Parathyroid adenoma (tissue), 2 donors: ENCODE measurements around the gene CCBE1.

Experiments
- H2AFZ ChIP-seq: fragments of 300-600 bp; sonication (generic); one replicate; pipeline ENCODE4 v1.7.0; 2017; ENCODE audit warnings: antibody characterized with exemption, mild to moderate bottlenecking
- H3K27ac ChIP-seq: fragments of 300-600 bp; sonication (generic); one replicate; pipeline ENCODE4 v1.7.0; 2017
- H3K27me3 ChIP-seq: fragments of 300-600 bp; sonication (generic); one replicate; pipeline ENCODE4 v1.7.0; 2017; ENCODE audit warnings: low read length; ENCODE audit not compliant: control insufficient read depth, insufficient read depth
- H3K36me3 ChIP-seq: fragments of 300-600 bp; sonication (generic); one replicate; pipeline ENCODE4 v1.7.0; 2017; ENCODE audit warnings: low read length; ENCODE audit not compliant: control insufficient read depth, insufficient read depth
- H3K4me1 ChIP-seq: fragments of 300-600 bp; sonication (generic); one replicate; pipeline ENCODE4 v1.7.0; 2017; ENCODE audit warnings: control low read depth
- H3K4me2 ChIP-seq: fragments of 300-600 bp; sonication (generic); one replicate; pipeline ENCODE4 v1.7.0; 2017; ENCODE audit warnings: low read length
- H3K4me3 ChIP-seq: fragments of 300-600 bp; sonication (generic); one replicate; pipeline ENCODE4 v1.7.0; 2017; ENCODE audit warnings: low read depth, low read length
- H3K79me2 ChIP-seq: fragments of 300-600 bp; sonication (generic); one replicate; pipeline ENCODE4 v1.7.0; 2017; ENCODE audit warnings: control low read depth
- H3K9ac ChIP-seq: fragments of 300-600 bp; sonication (generic); one replicate; pipeline ENCODE4 v1.7.0; 2017; ENCODE audit warnings: mild to moderate bottlenecking
- H3K9me3 ChIP-seq: fragments of 300-600 bp; sonication (generic); one replicate; pipeline ENCODE4 v1.7.0; 2017; ENCODE audit warnings: low read length; ENCODE audit not compliant: control insufficient read depth
- TF ChIP-seq, protein P1 (sequence below): fragments of 300-600 bp; sonication (generic); IDR thresholded peaks from one replicate; pipeline ENCODE4 v1.7.0; 2017; ENCODE audit warnings: antibody characterized with exemption, mild to moderate bottlenecking
- donor health status: primary hyperparathyroidism.

Gene CCBE1

DNA sequence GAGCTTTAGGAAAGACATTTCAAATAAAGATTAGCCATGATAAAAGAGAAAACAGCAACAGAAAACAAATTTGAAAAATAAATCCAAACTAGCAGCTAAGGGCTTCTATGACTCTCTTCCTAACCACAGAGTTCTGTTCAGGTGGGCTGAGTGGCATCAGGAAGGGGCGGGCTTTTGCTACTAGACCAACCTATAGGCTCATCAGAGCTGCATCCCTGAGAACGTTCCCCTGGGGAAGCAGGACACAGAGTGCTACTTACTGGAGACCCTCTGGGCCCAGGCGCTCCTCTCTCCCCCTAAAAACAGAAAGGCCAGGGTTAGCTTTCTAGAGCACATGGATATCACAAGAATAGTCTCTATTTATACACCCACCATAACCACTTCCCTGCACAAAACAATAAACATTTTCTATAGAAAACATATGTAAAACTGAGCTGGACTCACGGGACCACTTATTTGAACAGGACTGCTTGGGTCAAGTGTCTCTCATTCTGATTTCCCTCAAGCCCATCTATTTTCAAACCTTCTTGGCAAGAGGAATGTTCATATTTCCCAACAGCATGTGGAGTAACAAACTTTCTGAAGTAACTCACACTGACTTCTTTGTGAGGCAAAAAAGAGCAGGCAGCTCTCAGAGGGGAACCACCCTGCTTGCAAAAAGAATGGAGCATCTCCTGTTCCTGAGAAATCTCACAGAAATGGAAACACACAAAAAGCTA lies 259.2 kb downstream of the CCBE1 start:
- TF ChIP-seq, protein P1, sequence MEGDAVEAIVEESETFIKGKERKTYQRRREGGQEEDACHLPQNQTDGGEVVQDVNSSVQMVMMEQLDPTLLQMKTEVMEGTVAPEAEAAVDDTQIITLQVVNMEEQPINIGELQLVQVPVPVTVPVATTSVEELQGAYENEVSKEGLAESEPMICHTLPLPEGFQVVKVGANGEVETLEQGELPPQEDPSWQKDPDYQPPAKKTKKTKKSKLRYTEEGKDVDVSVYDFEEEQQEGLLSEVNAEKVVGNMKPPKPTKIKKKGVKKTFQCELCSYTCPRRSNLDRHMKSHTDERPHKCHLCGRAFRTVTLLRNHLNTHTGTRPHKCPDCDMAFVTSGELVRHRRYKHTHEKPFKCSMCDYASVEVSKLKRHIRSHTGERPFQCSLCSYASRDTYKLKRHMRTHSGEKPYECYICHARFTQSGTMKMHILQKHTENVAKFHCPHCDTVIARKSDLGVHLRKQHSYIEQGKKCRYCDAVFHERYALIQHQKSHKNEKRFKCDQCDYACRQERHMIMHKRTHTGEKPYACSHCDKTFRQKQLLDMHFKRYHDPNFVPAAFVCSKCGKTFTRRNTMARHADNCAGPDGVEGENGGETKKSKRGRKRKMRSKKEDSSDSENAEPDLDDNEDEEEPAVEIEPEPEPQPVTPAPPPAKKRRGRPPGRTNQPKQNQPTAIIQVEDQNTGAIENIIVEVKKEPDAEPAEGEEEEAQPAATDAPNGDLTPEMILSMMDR: no peak
- Histone ChIP-seq H3K27ac (no peak overlapping the region), H2AFZ (no peak overlapping the region), H3K79me2 (no peaks in the 10 kb centered on the region), H3K4me1 (no peaks in the 10 kb centered on the region), H3K9me3 (no peaks in the 10 kb centered on the region), H3K27me3 (no peaks in the 10 kb centered on the region), H3K9ac (no peak overlapping the region), H3K4me3 (no peak overlapping the region), H3K36me3 (no peaks in the 10 kb centered on the region), H3K4me2 (no peak overlapping the region)

DNA sequence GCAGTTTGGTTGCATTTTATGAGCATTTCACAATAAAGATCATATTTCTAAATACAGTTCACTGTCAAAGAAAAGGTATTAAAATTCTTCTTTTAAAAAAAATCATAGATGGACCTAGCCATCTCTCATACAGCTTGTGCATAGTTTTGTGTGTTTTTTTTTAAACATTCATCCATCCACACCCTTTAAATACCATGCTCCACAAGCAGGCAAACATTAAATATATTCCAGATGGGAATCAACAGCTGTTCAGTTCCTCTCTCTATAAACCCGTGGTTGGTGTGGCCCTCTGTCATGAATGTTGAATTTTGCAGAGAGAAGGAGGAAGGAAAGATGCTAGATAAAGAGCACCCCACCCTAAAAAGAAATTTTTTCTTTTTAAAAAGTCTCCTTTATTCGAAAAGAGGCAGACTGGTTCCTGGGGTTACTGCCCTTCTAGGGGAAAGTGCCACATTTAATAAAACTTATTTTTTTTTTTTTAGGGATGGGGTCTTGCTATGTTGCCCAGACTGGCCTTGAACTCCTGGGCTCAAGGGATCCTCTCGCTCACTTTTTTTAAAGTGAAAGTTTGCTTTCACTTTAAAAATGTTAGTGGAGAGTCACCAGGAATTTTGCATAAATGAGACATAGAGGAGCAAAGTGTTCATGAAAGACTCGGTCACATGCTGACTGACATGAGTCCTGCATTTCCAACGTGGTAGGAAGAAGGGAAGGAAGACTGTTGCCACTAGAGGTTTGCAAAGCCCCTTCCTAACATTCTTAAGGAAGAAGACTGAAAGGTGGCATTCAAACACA lies 264.2 kb downstream of the CCBE1 start:
- Histone ChIP-seq H3K4me2 (no peak overlapping the region), H2AFZ (no peak overlapping the region), H3K9ac (no peak overlapping the region), H3K79me2 (no peaks in the 10 kb centered on the region), H3K4me3 (no peak overlapping the region), H3K27ac (no peak overlapping the region), H3K9me3 (no peaks in the 10 kb centered on the region), H3K27me3 (no peaks in the 10 kb centered on the region), H3K4me1 (no peaks in the 10 kb centered on the region), H3K36me3 (no peaks in the 10 kb centered on the region)
- TF ChIP-seq, protein P1: no peak

DNA sequence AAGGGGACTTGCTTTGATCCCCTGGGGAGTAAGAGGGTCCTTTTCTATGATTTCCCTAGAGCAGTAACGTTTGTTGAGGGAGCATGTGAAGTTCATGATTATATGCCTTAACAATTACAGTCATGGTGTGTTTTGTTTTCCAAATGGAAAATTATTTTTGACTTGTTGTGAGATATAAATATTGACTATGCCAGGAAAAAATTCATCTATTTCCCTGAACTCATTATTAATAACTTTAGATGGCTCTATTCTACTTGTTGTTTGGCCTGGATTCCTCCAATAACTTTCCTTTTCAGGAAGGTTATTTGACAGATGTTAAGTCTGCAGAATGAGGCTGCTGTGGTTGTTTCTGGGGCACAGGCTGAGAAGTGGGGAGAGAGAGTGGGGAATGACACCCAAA lies 266.1 kb downstream of the CCBE1 start:
- Histone ChIP-seq H3K79me2 (no peaks in the 10 kb centered on the region), H3K27me3 (no peaks in the 10 kb centered on the region), H2AFZ (no peak overlapping the region), H3K4me3 (no peak overlapping the region), H3K9ac (no peak overlapping the region), H3K4me2 (no peak overlapping the region), H3K4me1 (no peaks in the 10 kb centered on the region), H3K36me3 (no peaks in the 10 kb centered on the region), H3K27ac (no peak overlapping the region), H3K9me3 (no peaks in the 10 kb centered on the region)
- TF ChIP-seq, protein P1: no peak

DNA sequence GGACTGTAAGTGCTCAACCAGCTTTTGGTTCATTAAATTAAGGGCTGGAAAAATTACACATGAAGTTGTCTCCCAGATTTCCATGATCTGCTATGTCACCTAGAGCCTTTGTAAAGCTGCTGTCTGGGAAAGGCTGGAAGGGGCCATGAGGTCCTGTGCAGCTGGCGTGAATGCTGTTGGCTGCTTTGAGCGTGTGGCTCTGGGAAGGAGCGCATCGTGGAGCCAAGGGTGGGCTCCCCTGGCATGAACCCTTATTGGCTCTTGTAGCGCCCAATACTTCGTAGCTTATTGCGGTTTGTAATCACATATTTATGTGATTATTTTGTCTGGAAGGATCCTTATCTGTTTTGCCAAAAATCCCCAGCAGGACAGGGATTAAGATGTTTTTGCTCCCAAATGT lies 267.6 kb downstream of the CCBE1 start:
- no peak overlapping the region for H3K4me3 ChIP-seq
- no peaks in the 10 kb centered on the region for H3K27me3 ChIP-seq
- H3K36me3 ChIP-seq: no peaks in the 10 kb centered on the region
- no peak overlapping the region for H3K9ac ChIP-seq
- H2AFZ ChIP-seq: no peak overlapping the region
- no peaks in the 10 kb centered on the region for H3K4me1 ChIP-seq
- H3K4me2 ChIP-seq: no peak overlapping the region
- H3K79me2 ChIP-seq: no peaks in the 10 kb centered on the region
- TF ChIP-seq, protein P1: no peak
- H3K9me3 ChIP-seq: no peaks in the 10 kb centered on the region
- no peak overlapping the region for H3K27ac ChIP-seq
